ENCODE data around the gene ARMH2.
"Not testable (repeated sequence)": the region's sequence is repeated elsewhere in the genome, so short reads cannot be mapped to it uniquely, and the experiment has no call there.

The ARMH2 gene

GRCh38 chr6:24761851-24762250 lies 36.9 kb downstream of the ARMH2 start:
- no peak for DNase-seq

DNA sequence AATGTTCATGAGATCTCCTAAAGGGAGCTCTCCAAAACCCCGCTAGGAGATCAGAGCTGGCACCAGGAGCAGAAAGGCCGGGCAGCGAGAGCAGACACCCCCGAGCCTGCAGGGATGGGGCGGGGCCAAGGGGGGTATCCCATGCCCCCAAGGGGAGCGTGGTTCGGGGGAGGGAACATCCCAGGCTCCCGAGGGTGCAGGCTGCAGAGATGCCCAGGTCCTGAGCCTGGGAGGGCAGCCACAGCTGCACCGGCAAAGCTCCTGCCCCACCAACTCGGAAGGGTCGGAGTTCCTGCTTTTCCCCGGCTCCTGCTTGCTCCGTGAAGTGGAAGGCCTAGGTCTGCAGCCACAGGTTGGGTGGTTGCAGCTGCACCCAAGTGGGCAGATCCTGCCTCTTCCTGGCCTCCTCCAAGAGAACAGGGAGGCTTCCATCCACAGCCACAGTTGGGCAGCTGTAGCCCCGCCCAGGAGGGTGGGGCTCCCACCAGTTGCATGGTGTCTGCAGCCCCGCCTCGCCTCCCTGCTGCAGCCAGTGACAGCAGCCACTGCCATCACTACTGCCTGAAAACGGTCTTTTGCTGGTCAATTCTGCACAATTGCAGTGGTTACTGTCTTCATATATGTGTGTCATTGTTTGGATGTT lies 37.4 kb downstream of the ARMH2 start:
- DNase-seq, result no peak

GRCh38 chr6:24760210-24760609 lies 38.5 kb downstream of the ARMH2 start:
- DNase-seq, result no peak

GRCh38 chr6:24759718-24760117 lies 39.0 kb downstream of the ARMH2 start:
- no peak for DNase-seq

DNA sequence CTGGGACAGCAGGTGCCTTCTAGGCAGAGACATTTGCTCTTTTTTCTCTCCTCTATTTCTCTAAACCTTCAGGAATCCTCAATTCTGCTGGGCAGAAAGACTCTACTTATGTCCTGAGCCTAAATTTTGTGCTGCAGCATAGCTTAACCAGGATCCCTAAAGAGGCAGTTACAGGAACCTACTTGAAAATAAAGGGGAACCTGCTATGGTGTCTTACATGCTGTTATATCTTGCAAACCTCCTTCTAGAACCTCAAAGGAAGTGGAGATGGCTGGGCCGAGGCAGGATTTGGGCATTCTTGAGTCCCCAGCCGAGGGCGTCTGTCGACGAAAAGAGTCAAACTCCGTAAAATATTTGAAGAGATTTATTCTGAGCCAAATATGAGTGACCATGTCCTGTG lies 41.1 kb downstream of the ARMH2 start:
- no peak for DNase-seq

DNA sequence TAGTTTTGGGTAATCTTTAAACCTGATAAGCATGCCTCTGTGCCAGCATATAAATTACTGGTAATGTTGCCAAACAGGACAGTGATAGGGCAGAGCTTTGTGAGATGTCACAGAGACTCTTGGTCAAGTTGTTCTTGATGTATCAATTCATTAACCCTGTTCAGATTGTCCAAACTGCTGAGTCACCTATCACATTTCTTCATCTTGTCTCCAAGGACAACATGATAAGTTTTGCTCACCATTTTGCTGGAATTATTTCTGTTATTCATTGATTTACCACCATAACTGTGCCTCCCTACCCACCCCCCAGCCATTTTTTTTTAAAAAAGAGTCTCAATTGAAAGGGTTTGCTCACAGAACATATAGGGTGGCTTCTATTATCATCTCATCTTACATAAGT lies 43.4 kb downstream of the ARMH2 start:
- no peak for DNase-seq

- not testable (repeated sequence) for DNase-seq
These were observed 44.3 kb downstream of the ARMH2 start for GRCh38 chr6:24754378-24754777.

GRCh38 chr6:24753545-24753944 lies 45.2 kb downstream of the ARMH2 start:
- DNase-seq, result no peak

DNA sequence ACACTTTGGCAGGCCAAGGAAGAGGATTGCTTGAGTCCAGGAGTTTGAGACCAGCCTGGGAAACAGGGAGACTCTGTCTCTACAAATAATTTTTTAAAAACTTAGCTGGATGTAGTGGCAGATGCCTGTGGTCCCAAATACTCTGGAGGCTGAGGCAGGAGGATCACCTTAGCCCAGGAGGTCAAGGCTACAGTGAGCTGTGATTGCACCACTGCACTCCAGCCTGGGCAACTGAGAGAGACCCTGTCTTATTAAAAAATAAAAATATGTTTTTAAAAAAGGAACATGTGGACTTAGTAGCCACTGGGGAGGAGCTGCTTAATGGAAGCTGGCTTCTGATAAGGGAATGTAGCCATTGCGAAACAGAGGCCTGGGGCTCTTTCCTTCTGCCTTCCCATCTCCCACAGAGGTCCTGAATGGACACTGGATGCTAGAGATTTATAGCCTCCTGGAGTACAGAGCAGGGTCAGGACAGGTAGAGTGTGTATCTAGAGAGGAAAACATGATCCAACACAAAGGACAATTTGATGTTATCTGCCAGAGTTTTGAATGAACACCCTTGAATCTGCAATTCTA lies 45.7 kb downstream of the ARMH2 start:
- no peak for DNase-seq

DNA sequence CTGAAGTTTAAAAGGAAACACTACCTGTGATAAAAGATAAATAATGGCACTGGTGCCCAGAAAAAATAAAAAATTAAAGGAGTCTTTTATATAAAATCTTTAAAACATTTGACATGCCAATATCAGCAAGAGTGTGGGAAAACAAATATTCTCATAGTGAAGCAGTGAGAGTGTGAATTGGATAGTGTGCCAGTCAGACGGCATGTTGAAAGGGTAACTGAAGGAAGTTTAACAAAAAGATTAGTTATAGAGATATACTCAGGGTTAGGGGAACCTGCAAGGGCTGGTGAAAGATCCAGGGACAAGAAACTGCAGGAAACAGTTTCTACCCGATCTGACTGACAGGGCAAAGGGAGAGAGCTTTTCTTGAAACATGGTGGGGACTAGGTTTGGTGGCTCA lies 46.2 kb downstream of the ARMH2 start:
- DNase-seq, result no peak

GRCh38 chr6:24750878-24751277 lies 47.8 kb downstream of the ARMH2 start:
- not testable (repeated sequence) for DNase-seq

- no peak for DNase-seq
These were observed 49.4 kb downstream of the ARMH2 start for GRCh38 chr6:24749297-24749696.

Measured in GOT3 (cell line).